ENCODE results near the gene TTC13. TPM values are rescaled to one million over a fixed set of nuclear protein-coding genes. Genes with fewer than 3 reads are reported as not detected.

The TTC13 gene
- total RNA-seq, 2 donors from 2014 or later: 28.0 to 47.0 TPM

DNA sequence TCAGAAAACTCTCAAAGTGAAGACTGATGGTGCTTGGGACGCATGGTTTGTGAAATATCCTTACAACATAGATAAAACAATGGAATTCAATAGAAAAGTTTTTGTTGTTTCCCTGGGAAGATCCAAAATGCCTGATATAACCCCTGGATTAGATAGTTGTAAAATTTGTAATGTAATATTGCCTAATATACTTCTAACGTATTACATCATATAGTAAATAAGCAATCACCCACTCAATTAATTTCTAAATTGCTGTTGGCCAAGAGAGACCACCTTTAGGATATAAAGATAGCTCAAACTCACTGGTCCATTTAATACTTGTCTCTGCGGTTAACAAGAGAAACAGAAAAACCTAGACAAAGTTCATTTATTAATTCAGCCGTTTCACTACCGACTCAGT is 42.2 kb downstream of the TTC13 start:
- Histone ChIP-seq H3K9me3 (no peaks in the 10 kb centered on the region), H3K27me3 (no peaks in the 10 kb centered on the region), H3K27ac (no peak overlapping the region), H3K4me1 (no peaks in the 10 kb centered on the region), H3K9ac (ENCODE audit: low read depth in 2 of 2, low read length in 2 of 2) (no peak overlapping the region), H3K4me3 (no peak overlapping the region), H3K36me3 (no peaks in the 10 kb centered on the region)
- DNase-seq: no peak
- intact Hi-C loops (cut with DNase I): no loop called here
- TF ChIP-seq CTCF (IDR thresholded peaks at IDR 0.05): no peak

GRCh38 chr1:230935852-230936251 is 42.8 kb downstream of the TTC13 start:
- no peak for DNase-seq
- TF ChIP-seq CTCF (IDR thresholded peaks at IDR 0.05): no peak
- Histone ChIP-seq H3K36me3 (no peaks in the 10 kb centered on the region), H3K27me3 (no peaks in the 10 kb centered on the region), H3K9ac (ENCODE audit: low read depth in 2 of 2, low read length in 2 of 2) (no peak overlapping the region), H3K27ac (no peak overlapping the region), H3K9me3 (no peaks in the 10 kb centered on the region), H3K4me1 (no peaks in the 10 kb centered on the region), H3K4me3 (no peak overlapping the region)
- intact Hi-C loops (cut with DNase I): no loop called here

DNA sequence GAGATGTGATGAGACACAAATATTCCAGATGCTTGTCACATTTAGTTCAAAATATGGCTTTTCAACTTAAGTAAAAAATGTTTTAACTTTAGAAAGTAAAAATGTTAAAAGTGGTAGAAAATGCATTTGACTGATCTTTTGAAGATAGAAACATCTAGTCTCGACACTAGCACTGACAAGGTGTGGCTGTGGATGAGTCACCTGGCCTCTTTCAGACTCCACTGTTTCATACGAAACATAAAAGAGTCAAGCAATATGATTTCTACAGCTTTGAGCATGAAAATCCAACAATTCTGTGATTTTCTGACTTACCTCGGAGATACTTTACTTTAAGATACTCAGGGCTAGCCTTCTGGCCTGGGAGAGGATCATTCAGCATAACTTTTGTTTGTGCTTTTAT is 47.7 kb downstream of the TTC13 start:
- no peak for TF ChIP-seq CTCF (IDR thresholded peaks at IDR 0.05)
- H3K27ac ChIP-seq: no peak overlapping the region

GRCh38 chr1:230926182-230926581 is 52.5 kb downstream of the TTC13 start:
- Histone ChIP-seq H3K9ac (ENCODE audit: low read depth in 2 of 2, low read length in 2 of 2) (no peak overlapping the region), H3K4me3 (no peak overlapping the region), H3K9me3 (no peaks in the 10 kb centered on the region), H3K27ac (no peak overlapping the region), H3K36me3 (peaks cover 6% of the 10 kb centered on the region), H3K27me3 (no peaks in the 10 kb centered on the region), H3K4me1 (no peaks in the 10 kb centered on the region)
- no peak for TF ChIP-seq CTCF (IDR thresholded peaks at IDR 0.05)
- intact Hi-C loops (cut with DNase I): no loop called here
- DNase-seq: no peak

More for the DNA sequence above, 47.7 kb downstream of the TTC13 start:
- DNase-seq: no peak
- no peaks in the 10 kb centered on the region for H3K9me3 ChIP-seq
- no peaks in the 10 kb centered on the region for H3K27me3 ChIP-seq
- H3K36me3 ChIP-seq: no peaks in the 10 kb centered on the region
- intact Hi-C loops (cut with DNase I): no loop called here
- no peak overlapping the region for H3K4me3 ChIP-seq
- no peak overlapping the region for H3K9ac ChIP-seq (ENCODE audit: low read depth in 2 of 2, low read length in 2 of 2)
- H3K4me1 ChIP-seq: no peaks in the 10 kb centered on the region

- Histone ChIP-seq H3K27me3 (no peaks in the 10 kb centered on the region), H3K36me3 (peaks cover 6% of the 10 kb centered on the region), H3K4me3 (no peak overlapping the region), H3K9me3 (no peaks in the 10 kb centered on the region), H3K9ac (ENCODE audit: low read depth in 2 of 2, low read length in 2 of 2) (no peak overlapping the region), H3K4me1 (no peaks in the 10 kb centered on the region), H3K27ac (no peak overlapping the region)
- no peak for TF ChIP-seq CTCF (IDR thresholded peaks at IDR 0.05)
- DNase-seq: no peak
- intact Hi-C loops (cut with DNase I): no loop called here
Observed at GRCh38 chr1:230925608-230926007, 53.1 kb downstream of the TTC13 start.

- no peaks in the 10 kb centered on the region for H3K9me3 ChIP-seq
- no peak overlapping the region for H3K27ac ChIP-seq
- no peak for DNase-seq
- H3K4me3 ChIP-seq: no peak overlapping the region
- no peaks in the 10 kb centered on the region for H3K4me1 ChIP-seq
- no peaks in the 10 kb centered on the region for H3K27me3 ChIP-seq
- peaks cover 6% of the 10 kb centered on the region for H3K36me3 ChIP-seq
- no peak overlapping the region for H3K9ac ChIP-seq (ENCODE audit: low read depth in 2 of 2, low read length in 2 of 2)
- TF ChIP-seq CTCF (IDR thresholded peaks at IDR 0.05): no peak
- intact Hi-C loops (cut with DNase I): no loop called here
Observed at GRCh38 chr1:230923176-230923575, 55.5 kb downstream of the TTC13 start.

Data from colonic mucosa (tissue), 4 donors.